T follicular helper cell (primary cell): Measurements from ENCODE around the gene KREMEN2.
"Not testable (repeated sequence)": the region's sequence is repeated elsewhere in the genome, so short reads cannot be mapped to it uniquely, and the experiment has no call there.

Experiments
- DNase-seq: peaks from one replicate; pipeline ENCODE4 v3.0.0-alpha.2; 2020; ENCODE audit warnings: low read depth

Gene KREMEN2

GRCh38 chr16:2942045-2942444 lies 22.0 kb upstream of the KREMEN2 start:
- DNase-seq = no peak

DNA sequence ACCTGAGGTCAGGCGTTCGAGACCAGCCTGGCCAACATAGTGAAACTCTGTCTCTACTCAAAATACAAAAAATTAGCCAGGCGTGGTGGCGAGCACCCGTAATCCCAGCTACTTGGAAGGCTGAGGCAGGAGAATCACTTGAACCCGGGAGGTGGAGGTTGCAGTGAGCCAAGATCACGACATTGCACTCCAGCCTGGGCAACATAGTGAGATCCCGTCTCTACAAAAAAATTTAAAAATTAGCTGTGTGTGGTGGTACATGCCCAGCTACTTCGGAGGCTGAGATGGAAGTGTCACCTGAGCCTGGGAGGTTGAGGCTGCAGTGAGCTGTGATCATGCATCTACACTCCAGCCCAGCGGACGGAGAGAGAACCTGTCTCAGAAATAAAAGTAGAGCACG lies 20.4 kb upstream of the KREMEN2 start:
- not testable (repeated sequence) for DNase-seq

GRCh38 chr16:2946649-2947048 lies 17.4 kb upstream of the KREMEN2 start:
- DNase-seq = no peak

GRCh38 chr16:2948807-2949704 lies 15.0 kb upstream of the KREMEN2 start:
- DNase-seq = no peak

DNA sequence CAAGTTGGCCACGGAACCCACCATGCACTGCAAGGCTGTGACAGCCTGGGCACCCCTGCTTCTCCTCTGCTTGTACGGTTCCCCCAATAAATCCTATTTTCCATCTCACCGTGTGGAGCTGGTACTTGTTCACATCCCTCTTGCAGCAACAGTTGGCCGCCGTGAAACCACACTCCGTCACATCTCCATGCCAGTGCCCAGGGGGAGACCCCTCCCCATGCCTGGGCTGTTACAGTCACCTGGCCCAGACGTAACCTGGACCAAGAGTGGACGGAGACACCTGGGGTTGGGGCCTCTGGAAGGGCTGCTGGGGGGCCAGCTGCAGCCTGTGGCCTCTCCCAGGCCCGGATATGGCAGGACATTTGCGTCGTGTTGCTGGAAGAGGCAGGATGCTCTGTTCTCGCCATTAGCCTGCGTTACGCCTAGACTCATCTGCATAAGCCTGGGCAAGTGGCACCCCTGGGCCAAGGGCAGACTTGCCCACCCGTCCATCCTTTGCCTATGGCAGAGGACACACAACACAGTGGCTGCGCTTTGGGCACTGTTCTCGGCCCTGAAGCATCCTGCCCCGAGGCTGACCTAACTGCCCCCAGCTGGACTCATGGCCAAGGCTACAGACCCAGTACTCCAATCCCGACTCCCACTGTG lies 14.2 kb upstream of the KREMEN2 start:
- no peak for DNase-seq

DNA sequence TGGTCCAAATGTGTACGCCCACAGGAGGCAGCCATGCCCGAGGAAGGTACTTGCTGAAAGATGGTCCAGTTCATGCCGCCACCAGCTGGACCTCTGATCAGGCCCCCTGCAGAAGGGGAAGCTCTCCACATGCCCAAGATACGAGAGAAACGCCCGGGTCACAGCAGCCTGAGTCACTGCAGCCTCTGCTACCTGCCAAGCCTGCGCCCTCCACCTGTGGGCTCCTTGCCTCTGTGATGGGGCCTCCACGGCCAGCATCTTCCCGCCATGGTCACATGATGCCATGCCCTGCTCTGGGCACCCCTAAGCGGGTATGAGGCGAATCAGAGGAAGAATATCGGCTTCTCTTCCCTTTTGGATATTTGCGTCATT lies 13.7 kb upstream of the KREMEN2 start:
- no peak for DNase-seq

DNA sequence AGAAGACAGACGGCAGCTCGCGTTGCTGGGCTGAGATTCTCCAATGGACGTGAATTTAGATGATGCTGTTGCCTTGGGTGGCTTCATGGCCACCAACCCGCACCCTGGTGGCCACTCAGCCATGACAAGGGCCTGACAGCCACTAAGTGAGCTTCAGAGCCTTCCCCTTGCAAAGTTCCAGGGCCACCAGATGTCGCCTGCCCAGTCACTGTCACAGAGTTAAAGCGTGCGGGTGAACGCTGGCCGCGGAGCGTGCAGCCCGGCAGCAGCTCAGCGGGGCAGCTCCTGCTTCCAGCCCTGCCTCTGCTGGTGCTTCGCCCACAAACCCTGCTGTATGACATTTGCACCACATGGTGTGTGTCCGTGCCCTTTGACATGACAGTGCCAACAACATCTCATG lies 13.3 kb upstream of the KREMEN2 start:
- DNase-seq = no peak

- no peak for DNase-seq
Observed at GRCh38 chr16:2952679-2953078, 11.4 kb upstream of the KREMEN2 start.

DNA sequence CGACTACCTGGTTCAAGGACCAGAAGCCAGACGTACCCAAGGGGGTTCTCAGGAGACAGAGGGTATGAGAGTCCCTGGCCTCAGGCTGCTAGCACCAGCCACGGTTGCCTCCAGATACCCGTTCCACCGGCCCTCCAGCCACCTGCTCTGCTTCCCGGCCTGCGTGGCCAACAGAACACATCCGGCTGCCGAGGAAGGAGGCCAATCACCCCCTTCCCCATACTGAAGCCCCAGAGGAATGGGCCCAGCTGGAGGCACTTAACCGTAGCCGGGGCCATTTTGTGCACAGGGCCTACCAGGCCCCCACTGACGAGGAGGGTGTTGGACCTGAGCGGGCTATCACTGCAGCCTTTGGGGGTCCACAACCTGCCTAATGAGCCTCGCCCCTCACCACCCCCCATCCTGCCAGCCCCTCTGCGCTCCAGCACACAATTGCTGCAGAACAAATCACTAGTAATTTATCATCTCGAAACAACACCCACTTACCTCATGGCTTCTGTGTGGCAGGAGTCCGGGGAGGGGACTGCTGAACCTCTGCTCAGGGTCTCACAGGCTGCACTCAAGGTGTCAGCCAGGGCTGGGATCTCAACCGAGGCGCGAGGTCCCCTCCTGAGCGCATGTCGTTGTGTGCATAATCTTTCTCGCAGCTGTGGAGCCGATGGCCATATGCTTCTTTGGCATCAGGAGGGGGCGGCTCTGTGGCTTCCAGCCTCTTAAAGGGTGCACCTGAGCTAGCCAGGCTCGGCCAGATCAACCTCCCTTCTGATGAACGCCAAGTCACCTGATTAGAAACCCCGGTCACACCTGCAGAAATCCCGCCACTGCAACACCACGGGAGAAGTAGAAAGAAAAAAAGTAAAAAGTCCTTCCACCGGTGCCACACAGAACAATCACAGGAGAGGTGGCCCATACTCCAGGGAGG lies 10.1 kb upstream of the KREMEN2 start:
- DNase-seq = no peak

GRCh38 chr16:2954656-2955381 lies 9.3 kb upstream of the KREMEN2 start:
- no peak for DNase-seq

- DNase-seq = no peak
Observed at GRCh38 chr16:2955438-2955778, 8.7 kb upstream of the KREMEN2 start.

DNA sequence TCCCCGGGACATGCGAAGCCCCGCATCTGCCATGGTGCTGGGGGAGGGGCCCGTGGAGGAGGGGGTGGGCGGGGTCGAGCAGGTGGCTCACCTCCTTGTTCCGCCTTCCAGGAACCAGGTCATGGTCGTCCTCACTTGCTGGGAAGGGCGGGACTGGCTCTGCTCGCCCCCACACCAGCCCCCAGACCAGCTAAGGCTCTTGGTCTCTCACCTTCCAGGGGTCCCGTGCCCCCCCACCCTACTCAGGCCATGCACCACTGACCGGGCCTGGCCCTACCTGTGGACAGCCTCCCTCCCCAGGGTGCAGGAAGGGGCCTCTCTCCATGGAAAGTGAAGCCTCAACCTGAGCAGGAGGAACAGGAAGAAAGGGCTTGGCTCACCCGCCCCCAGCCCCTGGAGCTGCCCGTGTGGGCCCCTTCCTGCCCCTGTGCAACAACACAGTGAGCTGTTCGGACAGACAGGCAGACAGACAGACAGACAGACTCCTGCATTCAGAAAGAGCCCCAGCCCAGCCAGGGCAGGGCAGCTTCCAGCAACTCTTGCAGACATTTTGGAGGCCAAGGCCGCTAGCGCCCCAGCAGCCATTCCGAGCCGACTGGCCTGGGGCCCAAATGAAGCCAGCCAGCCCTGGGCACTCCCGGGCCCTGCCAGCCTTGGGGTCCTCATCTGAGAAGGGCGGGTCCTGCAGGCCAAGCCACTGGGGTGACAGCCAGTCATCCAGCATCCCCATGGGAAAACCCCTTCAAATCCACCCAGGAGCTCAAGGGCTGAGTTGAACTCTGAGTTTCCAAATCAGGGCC lies 8.1 kb upstream of the KREMEN2 start:
- DNase-seq = no peak

GRCh38 chr16:2956579-2956956 lies 7.5 kb upstream of the KREMEN2 start:
- no peak for DNase-seq

GRCh38 chr16:2959206-2959605 lies 4.9 kb upstream of the KREMEN2 start:
- DNase-seq = no peak

- DNase-seq = no peak
Observed at GRCh38 chr16:2960183-2961010, 3.7 kb upstream of the KREMEN2 start.

DNA sequence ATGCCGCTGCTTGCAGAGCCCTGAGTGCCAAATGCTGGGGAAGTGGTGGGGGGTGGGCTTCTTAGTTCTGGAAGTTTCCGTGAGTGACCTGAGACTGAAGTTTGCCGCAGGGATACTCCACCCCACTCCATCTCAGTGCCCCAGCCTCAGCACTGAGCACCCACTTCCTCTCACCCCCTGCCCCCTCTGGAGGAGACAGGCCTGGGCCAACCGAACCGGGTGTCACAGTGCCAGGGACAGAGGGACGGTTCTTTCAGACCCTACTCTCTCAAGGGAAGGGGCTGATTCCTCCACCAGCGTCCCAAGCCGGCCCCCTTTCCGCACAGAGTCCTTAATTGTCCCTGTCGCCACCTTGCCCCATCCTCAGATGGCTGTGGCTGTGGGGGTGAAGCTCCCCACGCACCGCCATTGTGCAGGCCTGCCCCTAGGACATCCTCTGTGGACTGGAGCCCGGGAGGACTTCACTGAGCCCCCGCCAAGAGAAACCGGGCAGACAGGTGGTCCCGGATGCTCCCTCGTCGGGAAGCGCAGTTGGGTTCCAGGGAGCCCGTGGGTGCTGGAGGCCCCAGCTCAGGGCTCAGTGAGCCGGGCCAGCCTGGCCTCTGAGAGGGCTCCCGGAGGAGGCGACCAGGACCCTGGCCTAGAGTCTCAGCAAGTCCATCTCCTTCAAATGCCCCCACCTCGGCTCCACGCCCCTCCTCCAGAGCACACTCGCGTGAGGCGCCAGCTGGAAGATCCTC lies 1.6 kb upstream of the KREMEN2 start:
- DNase-seq = no peak

DNA sequence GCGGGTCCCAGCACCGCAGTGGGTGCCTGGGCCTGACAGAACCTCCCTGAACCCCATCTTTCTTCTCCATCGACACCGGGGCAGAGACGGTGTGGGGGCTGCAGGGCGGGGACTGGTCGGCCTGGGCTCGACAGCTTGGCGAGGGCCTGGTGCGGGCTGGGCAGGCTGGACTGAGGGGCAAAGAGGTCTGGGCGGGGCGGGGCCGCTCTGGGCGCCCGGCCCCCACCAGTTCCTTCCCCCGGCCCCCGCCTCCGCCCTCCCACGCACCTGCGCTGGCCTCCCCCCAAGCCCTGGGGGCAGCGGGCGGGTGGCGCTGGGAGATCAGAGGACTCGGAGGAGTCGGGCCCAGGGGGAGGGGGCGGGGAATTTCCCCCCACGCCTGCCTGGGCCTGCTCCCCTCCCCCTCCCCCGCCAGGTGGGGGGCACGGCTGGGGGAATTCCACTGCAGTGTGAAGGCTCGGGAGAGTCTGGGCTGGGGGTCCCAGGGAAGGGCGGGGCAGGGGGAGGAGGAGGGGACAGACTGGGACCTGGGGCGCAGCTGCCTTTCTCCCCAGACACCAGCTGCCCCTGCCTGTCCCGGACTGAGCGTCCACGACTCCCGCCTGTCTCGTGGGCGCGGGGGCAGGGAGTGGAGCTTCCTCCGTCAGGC lies 877 bp upstream of the KREMEN2 start:
- DNase-seq = no peak

GRCh38 chr16:2964475-2965336 lies 631 bp downstream of the KREMEN2 start:
- DNase-seq = no peak
